ENCODE results near the gene AKT2. TPM values are rescaled to one million over a fixed set of nuclear protein-coding genes. Genes with fewer than 3 reads are reported as not detected.

The AKT2 gene
- total and polyA plus RNA-seq, 3 donors from 2014 or later = 154 to 229 (median 195) TPM

GRCh38 chr19:40264314-40265054 is 20.7 kb downstream of the AKT2 start:
- Histone ChIP-seq H3K4me1 (peaks cover 18% of the 10 kb centered on the region), H3K9me3 (no peaks in the 10 kb centered on the region), H3K27ac (no peak overlapping the region), H3K4me3 (no peak overlapping the region), H3K27me3 (no peaks in the 10 kb centered on the region), H3K36me3 (ENCODE audit: low read depth, missing control alignments) (no peaks in the 10 kb centered on the region)
- DNase-seq = no peak
- TF ChIP-seq, protein P1, sequence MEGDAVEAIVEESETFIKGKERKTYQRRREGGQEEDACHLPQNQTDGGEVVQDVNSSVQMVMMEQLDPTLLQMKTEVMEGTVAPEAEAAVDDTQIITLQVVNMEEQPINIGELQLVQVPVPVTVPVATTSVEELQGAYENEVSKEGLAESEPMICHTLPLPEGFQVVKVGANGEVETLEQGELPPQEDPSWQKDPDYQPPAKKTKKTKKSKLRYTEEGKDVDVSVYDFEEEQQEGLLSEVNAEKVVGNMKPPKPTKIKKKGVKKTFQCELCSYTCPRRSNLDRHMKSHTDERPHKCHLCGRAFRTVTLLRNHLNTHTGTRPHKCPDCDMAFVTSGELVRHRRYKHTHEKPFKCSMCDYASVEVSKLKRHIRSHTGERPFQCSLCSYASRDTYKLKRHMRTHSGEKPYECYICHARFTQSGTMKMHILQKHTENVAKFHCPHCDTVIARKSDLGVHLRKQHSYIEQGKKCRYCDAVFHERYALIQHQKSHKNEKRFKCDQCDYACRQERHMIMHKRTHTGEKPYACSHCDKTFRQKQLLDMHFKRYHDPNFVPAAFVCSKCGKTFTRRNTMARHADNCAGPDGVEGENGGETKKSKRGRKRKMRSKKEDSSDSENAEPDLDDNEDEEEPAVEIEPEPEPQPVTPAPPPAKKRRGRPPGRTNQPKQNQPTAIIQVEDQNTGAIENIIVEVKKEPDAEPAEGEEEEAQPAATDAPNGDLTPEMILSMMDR (IDR thresholded peaks at IDR 0.05) = no peak
- TF ChIP-seq POLR2A (IDR thresholded peaks at IDR 0.05) = no peak
- intact Hi-C loops (cut with DNase I; ENCODE audit: low total_unique reads) = no loop called here
- WGBS, 2 donors = 63 to 74% methylated on average over 19 of the region's 19 CpGs

DNA sequence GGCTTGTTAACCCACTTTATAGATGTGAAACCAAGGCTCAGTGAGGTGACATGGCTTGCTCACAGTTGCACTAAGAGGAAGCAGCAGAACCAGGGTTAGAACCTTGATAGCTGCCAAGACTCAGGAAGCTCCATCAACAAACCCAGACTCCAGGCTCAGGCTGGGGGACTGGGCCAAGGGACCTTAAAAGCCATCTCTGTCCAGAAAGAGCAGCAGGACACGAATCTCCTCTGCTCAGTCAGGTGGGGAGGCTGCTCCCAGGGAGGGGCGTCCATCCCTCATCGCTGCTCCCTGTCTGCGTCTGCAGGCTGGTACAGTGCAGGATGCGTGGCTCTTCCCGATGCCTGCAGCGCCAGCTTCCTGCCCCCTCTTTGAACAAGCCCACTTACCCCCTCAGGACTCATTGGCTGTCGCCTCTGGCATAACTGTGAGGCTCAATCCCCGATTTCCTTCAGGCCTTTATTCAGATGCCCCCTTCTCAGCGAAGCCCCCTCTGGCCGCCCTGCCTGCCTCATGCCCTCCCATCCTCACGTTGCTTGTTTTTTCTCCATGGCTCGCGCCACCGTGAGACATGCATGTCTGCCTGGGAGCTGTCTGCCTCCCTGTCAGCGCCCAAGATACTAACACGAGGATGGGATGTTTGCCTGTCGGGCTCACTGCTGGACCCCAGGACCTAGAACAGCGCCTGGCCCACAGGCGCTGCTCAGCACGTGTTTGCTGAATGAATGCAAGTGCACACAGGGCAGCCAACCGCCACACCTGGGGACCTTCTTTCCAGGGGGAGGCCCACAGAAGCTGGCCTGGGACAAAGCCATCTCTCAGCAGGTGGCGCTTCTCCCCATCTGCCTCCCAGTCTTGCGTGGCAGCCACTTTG is 21.5 kb downstream of the AKT2 start:
- H3K27me3 ChIP-seq = no peaks in the 10 kb centered on the region
- DNase-seq = no peak

DNA sequence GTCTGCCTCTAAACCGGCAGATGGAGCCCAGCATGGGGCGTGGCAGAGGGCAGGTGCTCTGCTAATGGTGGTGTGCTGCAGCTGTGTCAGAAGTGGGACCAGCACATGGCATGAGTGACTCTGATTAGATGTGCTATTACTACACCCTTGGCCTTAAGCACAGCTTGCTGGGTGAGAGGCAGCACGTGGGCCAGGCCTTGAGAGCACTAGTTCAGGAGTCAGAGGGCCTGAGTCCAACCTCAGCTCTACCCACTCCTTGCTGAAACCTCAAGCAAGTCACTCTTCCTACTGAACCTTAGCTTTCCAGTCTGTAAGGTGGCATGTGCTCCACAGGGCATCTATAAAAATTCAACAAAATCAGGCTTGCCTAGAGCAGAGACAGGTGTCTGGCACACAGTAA is 22.7 kb downstream of the AKT2 start:
- Histone ChIP-seq H3K36me3 (ENCODE audit: low read depth, missing control alignments) (no peaks in the 10 kb centered on the region), H3K27me3 (no peaks in the 10 kb centered on the region), H3K4me3 (no peak overlapping the region), H3K9me3 (no peaks in the 10 kb centered on the region), H3K4me1 (peaks cover 10% of the 10 kb centered on the region), H3K27ac (no peak overlapping the region)
- no peak for DNase-seq
- WGBS, 2 donors = 91% methylated on average over 3 of the region's 3 CpGs
- intact Hi-C loops (cut with DNase I; ENCODE audit: low total_unique reads) = no loop called here
- TF ChIP-seq, protein P1 (IDR thresholded peaks at IDR 0.05) = no peak
- TF ChIP-seq POLR2A (IDR thresholded peaks at IDR 0.05) = no peak

More for the DNA sequence above, 21.5 kb downstream of the AKT2 start:
- Histone ChIP-seq H3K9me3 (no peaks in the 10 kb centered on the region), H3K27ac (no peak overlapping the region), H3K36me3 (ENCODE audit: low read depth, missing control alignments) (no peaks in the 10 kb centered on the region), H3K4me3 (no peak overlapping the region), H3K4me1 (peaks cover 18% of the 10 kb centered on the region)
- intact Hi-C loops (cut with DNase I; ENCODE audit: low total_unique reads) = no loop called here
- no peak for TF ChIP-seq POLR2A (IDR thresholded peaks at IDR 0.05)
- TF ChIP-seq, protein P1 (IDR thresholded peaks at IDR 0.05) = no peak
- 90 to 93% methylated on average over 17 to 24 of the region's 24 CpGs for WGBS, 2 donors

- H3K4me1 ChIP-seq = peaks cover 7% of the 10 kb centered on the region
- no peaks in the 10 kb centered on the region for H3K36me3 ChIP-seq (ENCODE audit: low read depth, missing control alignments)
Measured at GRCh38 chr19:40261631-40262030, 23.5 kb downstream of the AKT2 start.

More at GRCh38 chr19:40261631-40262030, 23.5 kb downstream of the AKT2 start:
- H3K9me3 ChIP-seq = no peaks in the 10 kb centered on the region
- no peaks in the 10 kb centered on the region for H3K27me3 ChIP-seq
- TF ChIP-seq, protein P1 (IDR thresholded peaks at IDR 0.05) = no peak
- no peak for TF ChIP-seq POLR2A (IDR thresholded peaks at IDR 0.05)
- no peak for DNase-seq
- 82 to 85% methylated on average over 8 of the region's 8 CpGs for WGBS, 2 donors
- no peak overlapping the region for H3K4me3 ChIP-seq
- intact Hi-C loops (cut with DNase I; ENCODE audit: low total_unique reads) = no loop called here
- no peak overlapping the region for H3K27ac ChIP-seq
